Cardiac muscle cell (in vitro differentiated cells and primary cell): ENCODE measurements around the gene BPIFB4. TPM values are rescaled to one million over a fixed set of nuclear protein-coding genes. Genes with fewer than 3 reads are reported as not detected.
A peak's percentile ranks its signal among the peaks of the same experiment; 100 is the strongest.

Experiments
- DNase-seq, 2 donors: peaks; one replicate each; pipeline versions ENCODE4 v3.0.0 to v3.0.0-alpha.2; 2010 to 2017; ENCODE audit warnings: low read depth in 1 of 2, low spot score in 1 of 2
- H3K27ac ChIP-seq: fragments of 200-600 bp; sonication (generic); 2 replicates; pipeline ENCODE4 v1.5.1; 2016
- H3K27me3 ChIP-seq: fragments of 200-600 bp; sonication (generic); 2 replicates; pipeline ENCODE4 v1.6.0; 2016; ENCODE audit warnings: control low read depth
- H3K36me3 ChIP-seq: fragments of 200-600 bp; sonication (generic); 2 replicates; pipeline ENCODE4 v1.5.1; 2016; ENCODE audit warnings: control low read depth
- H3K4me1 ChIP-seq: fragments of 200-600 bp; sonication (generic); 2 replicates; pipeline ENCODE4 v1.8.1; 2017; ENCODE audit warnings: low read depth, mild to moderate bottlenecking, mixed run types
- H3K4me3 ChIP-seq: fragments of 200-600 bp; sonication (generic); 2 replicates; pipeline ENCODE4 v1.5.1; 2016; ENCODE audit warnings: mild to moderate bottlenecking
- H3K9me3 ChIP-seq: fragments of 200-600 bp; sonication (generic); 2 replicates; pipeline ENCODE4 v1.5.1; 2017; ENCODE audit warnings: low read depth, mild to moderate bottlenecking, control low read depth
- polyA plus RNA-seq: library from polyadenylated mRNA; unstranded; fragments of >200 nt; fragmentation: Nextera tagmentation; extraction: Ambion mirVana; gene quantifications from 2 replicates; pipeline ENCODE4 v1.2.1, GENCODE V29; 2016
- total RNA-seq: library from RNA; depleted of rRNA; stranded (reverse); fragments of >200 nt; gene quantifications from 2 replicates; pipeline ENCODE4 v1.2.3, GENCODE V29; 2016
- TF ChIP-seq, protein P1 (sequence below): IDR thresholded peaks from 2 replicates; pipeline ENCODE4 v1.5.1; 2012; ENCODE audit warnings: low read depth, mild to moderate bottlenecking, low read length

Gene BPIFB4
- total and polyA plus RNA-seq, 2 experiments from 2014 or later: not detected

DNA sequence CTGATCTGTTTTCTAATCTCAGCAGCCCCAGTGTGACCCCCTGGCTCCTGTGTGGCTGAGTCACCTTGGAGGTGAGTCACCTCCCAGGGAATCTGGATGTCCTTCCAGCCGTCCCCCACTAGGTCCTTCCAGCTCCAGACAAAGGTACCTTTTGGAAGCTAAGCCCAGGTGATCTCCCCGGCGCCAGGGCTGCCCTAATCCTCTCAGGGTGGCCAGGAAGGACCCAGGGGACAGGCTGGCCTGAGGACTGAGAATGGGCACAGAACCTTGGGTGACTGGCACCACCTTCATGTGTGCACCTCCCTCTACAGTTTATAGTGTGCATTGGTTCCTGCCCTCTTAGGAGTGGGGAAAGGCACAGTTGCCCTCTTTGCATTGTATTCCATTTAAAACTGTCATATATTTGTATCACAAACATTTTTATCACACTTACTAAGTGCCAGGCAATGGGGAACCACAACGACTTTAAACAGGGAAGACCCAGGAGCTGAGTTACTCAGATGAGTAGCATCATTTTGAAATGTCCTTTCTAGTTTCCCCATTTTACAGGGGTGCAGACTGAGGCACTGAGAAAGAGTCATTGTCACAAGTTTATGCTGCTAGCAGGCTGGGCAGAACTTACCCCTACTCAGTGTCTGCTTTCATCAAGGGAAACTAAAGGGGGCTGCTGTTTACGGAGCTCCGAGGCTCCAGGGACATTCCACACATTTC, 2.6 kb upstream of the BPIFB4 start:
- H3K4me1 ChIP-seq: no peaks in the 10 kb centered on the region
- H3K4me3 ChIP-seq: no peak overlapping the region
- H3K27me3 ChIP-seq: peaks cover 3% of the 10 kb centered on the region
- no peaks in the 10 kb centered on the region for H3K9me3 ChIP-seq
- no peaks in the 10 kb centered on the region for H3K36me3 ChIP-seq
- TF ChIP-seq, protein P1, sequence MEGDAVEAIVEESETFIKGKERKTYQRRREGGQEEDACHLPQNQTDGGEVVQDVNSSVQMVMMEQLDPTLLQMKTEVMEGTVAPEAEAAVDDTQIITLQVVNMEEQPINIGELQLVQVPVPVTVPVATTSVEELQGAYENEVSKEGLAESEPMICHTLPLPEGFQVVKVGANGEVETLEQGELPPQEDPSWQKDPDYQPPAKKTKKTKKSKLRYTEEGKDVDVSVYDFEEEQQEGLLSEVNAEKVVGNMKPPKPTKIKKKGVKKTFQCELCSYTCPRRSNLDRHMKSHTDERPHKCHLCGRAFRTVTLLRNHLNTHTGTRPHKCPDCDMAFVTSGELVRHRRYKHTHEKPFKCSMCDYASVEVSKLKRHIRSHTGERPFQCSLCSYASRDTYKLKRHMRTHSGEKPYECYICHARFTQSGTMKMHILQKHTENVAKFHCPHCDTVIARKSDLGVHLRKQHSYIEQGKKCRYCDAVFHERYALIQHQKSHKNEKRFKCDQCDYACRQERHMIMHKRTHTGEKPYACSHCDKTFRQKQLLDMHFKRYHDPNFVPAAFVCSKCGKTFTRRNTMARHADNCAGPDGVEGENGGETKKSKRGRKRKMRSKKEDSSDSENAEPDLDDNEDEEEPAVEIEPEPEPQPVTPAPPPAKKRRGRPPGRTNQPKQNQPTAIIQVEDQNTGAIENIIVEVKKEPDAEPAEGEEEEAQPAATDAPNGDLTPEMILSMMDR: peak; percentile 49
- DNase-seq: no peak
- no peak overlapping the region for H3K27ac ChIP-seq

DNA sequence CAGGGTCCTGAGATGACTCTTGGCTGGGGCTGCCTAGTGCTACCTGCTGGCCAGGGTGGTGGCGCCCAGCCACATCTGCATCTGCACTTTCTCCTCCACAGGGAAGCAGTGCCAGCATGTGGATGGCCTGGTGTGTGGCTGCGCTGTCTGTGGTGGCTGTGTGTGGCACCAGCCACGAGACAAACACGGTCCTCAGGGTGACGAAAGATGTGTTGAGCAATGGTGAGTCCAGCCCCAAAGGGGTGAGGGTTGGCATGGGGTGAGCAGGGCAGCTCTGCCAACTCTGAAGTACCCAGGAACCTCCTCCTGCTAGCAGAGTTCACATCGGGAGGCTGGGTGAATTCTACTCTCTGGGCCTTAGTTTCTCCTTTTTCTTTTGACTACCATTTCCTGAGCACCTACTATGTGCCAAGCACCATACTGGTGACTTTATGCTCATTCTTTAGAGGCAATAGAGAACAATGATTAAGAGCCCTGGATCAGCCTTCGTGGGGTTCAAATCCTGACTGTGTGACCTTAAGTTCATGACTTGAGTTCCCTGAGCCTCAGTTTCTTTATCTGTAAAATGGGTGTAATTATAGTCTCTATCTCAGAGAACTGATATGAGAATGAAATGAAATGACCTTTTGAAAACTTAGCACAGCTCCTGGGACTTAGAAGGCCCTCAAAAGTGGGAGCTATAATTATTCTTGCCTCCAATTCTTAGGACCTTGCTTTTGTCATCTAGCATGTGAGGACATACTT, 2.1 kb downstream of the BPIFB4 start:
- Histone ChIP-seq H3K4me1 (no peaks in the 10 kb centered on the region), H3K9me3 (no peaks in the 10 kb centered on the region), H3K36me3 (no peaks in the 10 kb centered on the region), H3K27me3 (no peaks in the 10 kb centered on the region), H3K27ac (no peak overlapping the region), H3K4me3 (no peak overlapping the region)
- DNase-seq: no peak
- TF ChIP-seq, protein P1: no peak

DNA sequence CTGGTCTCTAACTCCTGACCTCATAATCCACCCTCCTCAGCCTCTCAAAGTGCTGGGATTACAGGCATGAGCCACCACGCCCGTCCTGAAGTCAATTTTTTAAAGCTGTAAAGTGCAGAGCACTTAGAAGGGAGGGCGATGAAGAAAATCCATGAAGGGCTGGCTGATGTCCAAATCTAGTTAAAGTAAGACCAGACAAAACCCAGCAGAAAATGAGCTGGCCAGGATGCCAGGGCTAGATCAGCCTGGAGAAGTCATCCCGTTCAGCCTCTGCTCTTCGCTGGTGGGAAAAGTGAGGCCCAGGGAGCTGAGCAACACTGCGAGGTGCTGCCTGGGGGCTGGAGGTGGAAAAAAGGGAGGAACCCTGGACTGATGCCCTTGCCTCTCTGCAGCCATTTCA, 3.1 kb downstream of the BPIFB4 start:
- H3K36me3 ChIP-seq: no peaks in the 10 kb centered on the region
- H3K27me3 ChIP-seq: no peaks in the 10 kb centered on the region
- no peaks in the 10 kb centered on the region for H3K4me1 ChIP-seq
- TF ChIP-seq, protein P1: no peak
- no peaks in the 10 kb centered on the region for H3K9me3 ChIP-seq
- DNase-seq: no peak
- no peak overlapping the region for H3K4me3 ChIP-seq
- H3K27ac ChIP-seq: no peak overlapping the region

DNA sequence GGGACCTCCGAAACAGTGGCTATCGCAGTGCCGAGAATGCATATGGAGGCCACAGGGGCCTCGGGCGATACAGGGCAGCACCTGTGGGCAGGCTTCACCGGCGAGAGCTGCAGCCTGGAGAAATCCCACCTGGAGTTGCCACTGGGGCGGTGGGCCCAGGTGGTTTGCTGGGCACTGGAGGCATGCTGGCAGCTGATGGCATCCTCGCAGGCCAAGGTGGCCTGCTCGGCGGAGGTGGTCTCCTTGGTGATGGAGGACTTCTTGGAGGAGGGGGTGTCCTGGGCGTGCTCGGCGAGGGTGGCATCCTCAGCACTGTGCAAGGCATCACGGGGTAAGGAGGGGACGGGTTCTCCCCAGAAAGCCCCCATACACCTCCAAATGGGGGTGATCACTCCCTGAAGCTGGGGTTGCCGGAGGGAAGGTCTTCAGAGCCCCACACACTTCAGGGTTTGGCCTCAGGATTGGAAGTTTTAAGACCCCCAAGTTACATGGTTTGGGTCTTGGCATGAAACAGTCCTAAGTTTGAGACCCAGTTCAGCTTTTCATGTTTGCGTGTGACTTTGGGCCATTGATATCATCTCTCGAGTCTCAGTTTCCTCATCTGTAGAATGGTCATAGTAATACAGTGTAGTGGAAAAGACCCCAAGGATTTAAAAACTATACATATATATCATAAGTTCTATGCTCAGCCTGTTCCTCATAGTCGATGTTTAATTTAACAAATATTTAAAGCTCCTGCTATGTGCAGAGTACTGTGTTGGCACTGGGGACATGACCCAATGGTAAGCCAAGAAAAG, 4.3 kb downstream of the BPIFB4 start:
- DNase-seq: no peak
- Histone ChIP-seq H3K4me3 (no peak overlapping the region), H3K36me3 (no peaks in the 10 kb centered on the region), H3K27ac (no peak overlapping the region), H3K4me1 (no peaks in the 10 kb centered on the region), H3K9me3 (no peaks in the 10 kb centered on the region), H3K27me3 (no peaks in the 10 kb centered on the region)
- TF ChIP-seq, protein P1: no peak

DNA sequence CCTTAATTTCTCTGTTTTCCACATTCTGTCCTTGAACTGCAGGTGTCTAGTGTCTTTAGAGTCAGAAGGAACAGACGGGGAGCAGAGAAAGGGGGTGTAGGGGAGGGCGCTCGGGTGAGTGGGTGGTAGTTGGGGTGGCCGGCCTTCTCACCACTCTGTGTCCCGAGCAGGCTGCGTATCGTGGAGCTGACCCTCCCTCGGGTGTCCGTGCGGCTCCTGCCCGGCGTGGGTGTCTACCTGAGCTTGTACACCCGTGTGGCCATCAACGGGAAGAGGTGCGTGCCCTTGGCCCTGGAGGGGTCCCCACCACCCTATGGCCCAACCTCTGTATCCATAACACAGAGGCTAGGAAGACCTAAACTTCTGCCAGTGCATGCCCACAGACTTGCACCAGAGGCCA, 5.3 kb downstream of the BPIFB4 start:
- Histone ChIP-seq H3K4me3 (no peak overlapping the region), H3K36me3 (no peaks in the 10 kb centered on the region), H3K27ac (no peak overlapping the region), H3K9me3 (no peaks in the 10 kb centered on the region), H3K27me3 (no peaks in the 10 kb centered on the region), H3K4me1 (no peaks in the 10 kb centered on the region)
- TF ChIP-seq, protein P1: no peak
- no peak for DNase-seq
